ELR (cell line): Measurements from ENCODE around the gene ACOT9.
"Not testable (repeated sequence)": the region's sequence is repeated elsewhere in the genome, so short reads cannot be mapped to it uniquely, and the experiment has no call there.

ENCODE experiments used
- DNase-seq: peaks from one replicate; pipeline ENCODE4 v3.0.0-alpha.2; 2015; ENCODE audit warnings: low read depth

ACOT9 gene, protein sequence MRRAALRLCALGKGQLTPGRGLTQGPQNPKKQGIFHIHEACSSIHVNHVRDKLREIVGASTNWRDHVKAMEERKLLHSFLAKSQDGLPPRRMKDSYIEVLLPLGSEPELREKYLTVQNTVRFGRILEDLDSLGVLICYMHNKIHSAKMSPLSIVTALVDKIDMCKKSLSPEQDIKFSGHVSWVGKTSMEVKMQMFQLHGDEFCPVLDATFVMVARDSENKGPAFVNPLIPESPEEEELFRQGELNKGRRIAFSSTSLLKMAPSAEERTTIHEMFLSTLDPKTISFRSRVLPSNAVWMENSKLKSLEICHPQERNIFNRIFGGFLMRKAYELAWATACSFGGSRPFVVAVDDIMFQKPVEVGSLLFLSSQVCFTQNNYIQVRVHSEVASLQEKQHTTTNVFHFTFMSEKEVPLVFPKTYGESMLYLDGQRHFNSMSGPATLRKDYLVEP

DNA sequence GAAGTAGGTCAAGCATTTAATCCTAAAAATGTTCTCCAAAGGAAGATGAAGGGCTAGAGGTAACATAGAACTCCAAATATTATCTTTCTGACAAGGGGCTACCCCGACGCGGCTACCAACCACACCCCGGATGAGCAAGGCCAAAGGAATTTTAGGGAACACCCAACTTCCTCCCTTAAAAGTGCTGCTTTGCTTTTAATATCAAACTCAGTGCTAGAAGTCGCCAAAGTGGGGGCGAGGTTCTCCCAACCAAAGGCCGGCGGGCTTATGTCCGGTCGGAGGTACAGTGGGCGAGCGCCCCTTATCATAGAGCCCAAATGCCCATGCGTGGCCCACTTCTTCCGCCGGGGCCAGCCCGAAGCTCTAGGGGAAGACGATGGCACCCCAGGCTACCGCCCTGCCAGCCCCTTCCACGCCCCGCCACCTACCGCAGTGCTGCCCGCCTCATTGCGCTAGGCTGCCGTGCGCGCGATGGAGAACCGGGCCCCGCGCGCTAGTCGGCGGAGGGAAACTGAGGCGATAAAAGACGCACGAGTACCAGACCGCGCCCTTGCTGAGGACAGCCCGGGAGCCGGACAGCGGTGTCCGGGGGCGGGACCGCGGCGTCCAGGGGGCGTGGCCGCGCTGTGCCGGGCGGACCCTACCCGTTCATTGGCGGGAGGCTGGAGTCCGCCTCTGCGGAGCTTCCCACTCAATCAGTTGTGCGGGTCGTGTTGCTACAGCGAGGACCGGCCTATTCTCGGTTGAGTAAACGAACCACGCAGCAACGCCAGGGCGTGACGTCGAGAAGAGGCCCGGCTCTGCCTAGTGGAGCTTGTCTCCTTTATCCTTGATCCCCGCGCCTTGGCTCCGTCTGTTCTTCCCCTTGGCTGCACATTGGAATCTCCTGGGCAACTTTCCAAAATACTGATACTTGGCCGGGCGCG, at the start of gene ACOT9:
Gene ACOT9, minus strand, starts transcription at position 580 of the 926 bp plus-strand sequence. Its CDS starts 132 bp downstream, at position 448.
- DNase-seq, result peak; percentile 94

- no peak for DNase-seq
Observed at GRCh38 chrX:23790155-23790497, 47.0 kb upstream of the ACOT9 start.

DNA sequence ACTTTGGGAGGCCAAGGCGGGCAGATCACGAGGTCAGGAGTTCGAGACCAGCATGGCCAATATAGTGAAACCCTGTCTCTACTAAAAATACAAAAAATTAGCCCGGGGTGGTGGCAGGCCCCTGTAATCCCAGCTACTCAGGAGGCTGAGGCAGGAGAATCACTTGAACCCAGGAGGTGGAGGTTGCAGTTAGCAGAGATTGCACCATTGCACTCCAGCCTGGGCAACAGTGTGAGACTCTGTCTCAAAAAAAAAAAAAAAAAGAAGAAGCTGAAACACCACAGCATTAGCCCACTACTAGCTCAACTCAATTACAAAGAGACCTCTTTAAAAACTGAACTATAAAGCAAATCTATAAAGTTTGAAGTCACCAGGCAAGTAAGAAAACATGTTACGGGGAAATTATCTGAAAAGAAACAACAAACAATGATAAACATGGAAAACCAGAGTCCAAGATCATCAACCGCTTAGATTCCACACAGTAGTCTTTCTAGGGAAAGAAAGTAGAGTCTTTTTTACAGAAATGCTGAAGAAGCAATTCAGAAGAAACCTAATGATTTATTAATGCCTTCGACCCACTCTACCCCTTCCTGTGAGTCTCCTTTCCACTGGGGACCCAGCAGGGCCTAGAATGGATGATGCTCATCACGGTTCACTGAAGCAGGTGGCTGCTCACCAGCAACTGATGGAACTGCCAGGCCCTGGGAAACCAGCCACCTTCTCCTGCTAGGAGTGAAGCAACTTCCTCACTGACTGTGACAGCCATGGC, 46.5 kb upstream of the ACOT9 start:
- DNase-seq, result no peak

- no peak for DNase-seq
Observed at GRCh38 chrX:23788946-23789345, 45.9 kb upstream of the ACOT9 start.

DNA sequence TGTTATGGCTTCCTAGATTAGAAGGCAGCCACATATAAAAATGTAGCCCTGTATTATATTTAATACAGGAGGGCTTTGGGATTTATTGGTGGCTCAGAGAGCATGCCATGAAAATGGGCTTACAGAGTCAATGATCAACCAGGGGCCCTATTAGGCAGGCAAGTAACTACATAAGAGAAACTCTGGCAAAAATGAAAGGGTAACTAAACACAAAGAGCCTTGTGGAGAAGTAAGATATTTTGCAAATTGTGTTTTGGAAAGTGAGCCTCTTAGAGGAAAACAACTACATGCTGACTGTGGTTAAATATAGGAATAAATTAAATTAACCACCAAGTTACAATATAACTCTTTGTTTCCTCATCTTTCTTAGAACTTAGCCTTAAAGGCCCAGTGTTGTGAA, 45.4 kb upstream of the ACOT9 start:
- DNase-seq, result no peak

DNA sequence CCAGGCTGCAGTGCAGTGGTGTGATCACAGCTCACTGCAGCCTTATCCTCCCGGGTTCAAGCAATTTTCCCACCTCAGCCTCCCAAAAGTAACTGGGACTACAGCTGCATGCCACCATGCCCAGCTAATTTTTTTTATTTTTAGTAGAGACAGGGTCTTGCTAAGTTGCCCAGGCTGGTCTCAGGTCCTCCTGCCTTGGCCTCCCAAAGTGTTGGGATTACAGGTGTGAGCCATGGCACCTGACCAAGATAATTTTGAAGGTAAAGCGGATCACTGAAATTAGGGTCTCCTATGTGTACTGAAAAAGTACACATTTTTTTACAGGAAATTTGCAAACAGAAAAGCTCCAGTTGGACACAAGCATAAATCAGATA, 44.7 kb upstream of the ACOT9 start:
- no peak for DNase-seq

DNA sequence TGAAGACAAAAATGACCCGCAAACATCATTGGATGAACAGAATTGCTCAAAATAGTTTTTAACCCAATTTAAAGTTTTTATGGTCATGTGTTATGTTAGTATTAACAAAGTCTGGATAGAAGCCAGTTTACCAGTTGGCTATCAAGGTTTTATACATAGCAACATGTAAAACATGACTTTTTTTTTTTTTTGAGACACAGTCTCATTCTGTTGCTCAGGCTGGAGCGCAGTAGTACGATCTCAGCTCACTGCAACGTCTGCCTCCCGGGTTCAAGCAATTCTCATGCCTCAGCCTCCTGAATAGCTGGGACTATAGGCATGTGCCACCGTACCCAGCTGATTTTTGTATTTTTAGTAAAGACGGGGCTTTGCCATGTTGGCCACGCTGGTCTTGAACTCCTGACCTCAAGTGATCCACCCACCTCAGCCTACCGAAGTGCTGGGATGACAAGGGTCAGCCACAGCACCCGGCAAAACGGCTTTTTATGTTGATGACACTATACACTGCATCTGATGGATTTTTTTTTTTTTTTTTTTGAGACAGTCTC, 43.3 kb upstream of the ACOT9 start:
- no peak for DNase-seq

DNA sequence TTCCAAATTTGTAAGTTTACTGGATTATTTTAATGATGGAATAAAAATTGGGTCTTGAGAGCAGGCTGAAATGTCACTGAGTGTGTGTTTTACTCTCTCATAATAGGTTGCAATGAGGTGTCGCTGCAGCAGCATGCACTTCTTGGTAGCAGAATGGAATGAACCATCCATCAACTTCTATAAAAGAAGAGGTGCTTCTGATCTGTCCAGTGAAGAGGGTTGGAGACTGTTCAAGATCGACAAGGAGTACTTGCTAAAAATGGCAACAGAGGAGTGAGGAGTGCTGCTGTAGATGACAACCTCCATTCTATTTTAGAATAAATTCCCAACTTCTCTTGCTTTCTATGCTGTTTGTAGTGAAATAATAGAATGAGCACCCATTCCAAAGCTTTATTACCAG, 42.5 kb upstream of the ACOT9 start:
- no peak for DNase-seq

DNA sequence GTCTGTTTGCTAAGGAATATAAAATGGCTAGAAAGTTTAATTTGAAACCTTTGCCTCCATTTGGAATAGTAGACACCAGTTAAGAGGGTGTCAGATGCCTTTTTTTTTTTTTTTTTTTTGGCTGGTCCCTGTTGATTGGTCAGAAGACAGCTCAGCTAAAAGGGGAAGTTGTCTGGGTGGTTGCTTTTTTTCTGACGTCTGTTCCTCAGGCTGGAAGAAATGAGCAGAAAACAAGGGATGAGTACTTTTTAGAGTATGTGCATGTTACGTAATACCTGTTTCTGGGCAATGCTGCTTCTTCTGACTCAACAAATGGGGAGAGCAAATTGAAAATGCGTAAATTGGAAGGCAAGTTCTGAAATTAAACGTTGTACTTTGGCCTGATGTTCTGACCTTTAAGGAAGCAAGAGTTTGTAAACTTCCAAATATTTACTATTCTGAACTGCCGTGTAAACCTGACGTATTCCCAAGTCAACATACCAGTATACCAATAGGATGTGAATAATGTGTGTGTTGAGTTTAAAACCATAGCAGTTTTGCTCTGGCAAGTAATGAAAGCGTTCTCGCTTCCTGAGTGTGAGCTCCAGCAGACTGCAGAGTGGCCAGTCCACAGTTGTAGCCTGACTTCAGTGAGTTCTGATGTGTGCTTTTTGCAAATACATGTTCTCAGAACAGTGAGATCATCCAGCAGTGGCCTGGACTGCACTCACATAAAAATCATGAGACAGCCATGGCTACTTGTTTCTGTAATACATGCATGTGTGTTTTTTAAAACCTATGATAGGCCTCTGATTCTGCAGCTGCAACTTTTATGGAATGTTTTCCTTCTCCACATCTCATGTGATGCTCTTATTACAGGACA, 41.6 kb upstream of the ACOT9 start:
- peak; percentile 85 for DNase-seq

DNA sequence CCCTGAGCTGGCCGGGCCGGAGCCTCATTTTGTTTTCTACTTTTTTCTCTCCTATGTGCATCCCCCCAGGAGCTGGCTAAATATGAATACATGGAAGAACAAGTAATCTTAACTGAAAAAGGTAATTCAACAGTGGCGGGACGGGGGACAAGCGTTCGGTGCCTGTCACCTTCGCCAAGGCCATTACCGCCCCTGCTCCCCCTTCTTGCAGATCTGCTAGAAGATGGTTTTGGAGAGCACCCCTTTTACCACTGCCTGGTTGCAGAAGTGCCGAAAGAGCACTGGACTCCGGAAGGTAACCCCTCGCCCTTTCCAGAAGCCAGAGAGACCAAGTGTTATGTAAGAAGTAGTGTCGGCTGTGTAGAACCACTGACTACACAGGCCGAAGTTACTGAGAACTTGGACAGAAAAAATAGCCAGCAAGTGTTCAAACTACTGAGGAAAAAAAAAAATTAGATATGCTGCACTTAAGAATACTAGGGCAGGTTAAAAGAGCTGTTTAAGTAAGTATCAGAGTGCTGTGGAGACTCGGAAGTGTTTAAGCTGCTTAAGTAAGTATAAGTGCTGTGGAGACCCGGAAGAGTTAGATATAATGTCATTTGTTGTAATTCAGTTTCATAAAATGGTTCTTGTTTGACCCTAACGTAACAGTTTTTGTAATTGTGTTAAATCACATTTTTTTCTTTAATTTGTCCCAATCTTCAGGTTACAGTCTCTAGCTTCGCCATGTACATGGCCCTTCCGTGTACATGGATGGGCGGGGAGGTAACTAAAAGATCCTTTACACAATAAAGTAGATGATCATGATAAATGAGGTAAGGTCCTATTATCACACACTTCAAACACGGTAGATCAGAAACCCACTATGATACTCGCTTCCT, 40.8 kb upstream of the ACOT9 start:
- DNase-seq, result no peak

- peak; percentile 95 for DNase-seq
Observed at GRCh38 chrX:23782863-23783588, 40.0 kb upstream of the ACOT9 start, which contains the start of gene SAT1. Gene SAT1 (plus strand): TSS chrX:23783173. CDS start chrX:23783352, 179 bp downstream.

DNA sequence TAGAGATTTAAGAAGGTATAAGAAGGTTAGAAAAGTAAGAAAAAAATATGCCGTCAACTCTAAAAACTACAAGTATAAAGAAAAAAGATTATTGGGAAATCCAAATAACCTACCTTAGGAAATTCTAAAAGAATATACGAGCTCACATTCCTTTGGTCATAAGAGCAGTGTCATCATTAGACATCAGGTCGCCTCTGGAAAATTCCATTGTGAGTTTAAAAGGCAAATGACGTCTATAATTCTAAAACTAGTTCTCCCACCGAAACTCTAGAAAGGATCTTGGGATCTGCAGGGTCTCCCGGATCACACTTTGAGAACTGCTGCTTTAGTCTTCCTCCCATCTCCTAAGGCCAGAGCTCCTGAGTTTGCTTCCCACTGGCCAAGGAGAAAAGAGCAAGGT, 39.4 kb upstream of the ACOT9 start:
- DNase-seq, result peak; percentile 57

GRCh38 chrX:23779025-23779424, 35.9 kb upstream of the ACOT9 start:
- peak; percentile 88 for DNase-seq

DNA sequence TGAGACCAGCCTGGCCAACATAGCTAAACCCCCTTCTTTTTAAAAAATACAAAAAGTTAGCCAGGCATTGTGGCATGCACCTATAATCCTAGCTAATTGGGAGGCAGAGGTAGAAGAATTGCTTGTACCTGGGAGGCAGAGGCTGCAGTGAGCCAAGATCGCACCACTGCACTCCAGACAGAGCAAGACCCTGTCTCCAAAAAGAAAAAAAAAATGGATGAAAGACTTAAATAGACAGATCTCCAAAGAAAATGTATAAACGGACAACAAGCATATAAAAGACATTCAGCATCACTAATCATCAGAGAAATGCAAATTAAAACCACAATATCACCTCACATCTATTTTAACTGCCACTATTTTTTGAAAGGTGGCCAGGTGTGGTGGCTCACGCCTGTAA, 33.3 kb upstream of the ACOT9 start:
- no peak for DNase-seq

GRCh38 chrX:23773601-23774175, 30.6 kb upstream of the ACOT9 start:
- no peak for DNase-seq

DNA sequence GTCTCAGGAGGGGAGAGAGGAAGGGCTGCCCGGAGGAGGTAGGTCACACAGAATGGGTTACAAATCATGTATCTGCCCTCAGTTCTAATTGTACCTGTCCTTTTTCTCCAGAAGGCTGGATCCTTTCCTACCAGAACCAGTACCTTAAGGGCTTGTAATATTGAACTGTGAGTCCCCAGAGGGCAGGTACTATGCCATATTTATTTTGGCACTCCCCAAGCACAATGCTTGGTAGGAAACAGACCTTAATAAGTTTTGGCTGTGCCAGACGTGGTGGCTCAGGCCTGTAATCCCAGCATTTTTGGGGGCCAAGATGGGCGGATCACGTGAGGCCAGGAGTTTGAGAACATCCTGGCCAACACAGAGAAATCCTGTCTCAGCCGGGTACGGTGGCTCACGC, 28.0 kb upstream of the ACOT9 start:
- not testable (repeated sequence) for DNase-seq

DNA sequence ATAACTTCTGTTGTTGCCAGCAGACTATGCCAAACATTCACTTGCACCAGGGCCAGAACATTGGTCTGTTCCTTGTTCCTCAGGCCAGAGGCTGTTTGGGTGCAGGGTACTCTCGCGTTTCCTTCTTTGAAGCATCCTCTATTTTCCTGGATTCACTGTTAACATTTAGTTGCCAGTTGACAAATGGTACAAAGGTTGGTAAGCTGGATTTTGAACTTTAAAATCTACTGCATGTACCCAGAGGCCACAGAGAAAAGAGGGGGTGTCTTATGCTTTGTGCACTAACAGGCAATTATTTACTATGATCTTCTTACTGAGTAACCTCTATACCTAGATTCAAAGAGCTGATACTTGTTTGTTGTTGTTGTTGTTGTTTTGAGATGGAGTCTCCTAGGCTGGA, 27.1 kb upstream of the ACOT9 start:
- DNase-seq, result no peak

GRCh38 chrX:23766650-23767551, 23.8 kb upstream of the ACOT9 start:
- DNase-seq, result no peak
